ENCODE results near the gene GRIN2A.

GRIN2A gene

DNA sequence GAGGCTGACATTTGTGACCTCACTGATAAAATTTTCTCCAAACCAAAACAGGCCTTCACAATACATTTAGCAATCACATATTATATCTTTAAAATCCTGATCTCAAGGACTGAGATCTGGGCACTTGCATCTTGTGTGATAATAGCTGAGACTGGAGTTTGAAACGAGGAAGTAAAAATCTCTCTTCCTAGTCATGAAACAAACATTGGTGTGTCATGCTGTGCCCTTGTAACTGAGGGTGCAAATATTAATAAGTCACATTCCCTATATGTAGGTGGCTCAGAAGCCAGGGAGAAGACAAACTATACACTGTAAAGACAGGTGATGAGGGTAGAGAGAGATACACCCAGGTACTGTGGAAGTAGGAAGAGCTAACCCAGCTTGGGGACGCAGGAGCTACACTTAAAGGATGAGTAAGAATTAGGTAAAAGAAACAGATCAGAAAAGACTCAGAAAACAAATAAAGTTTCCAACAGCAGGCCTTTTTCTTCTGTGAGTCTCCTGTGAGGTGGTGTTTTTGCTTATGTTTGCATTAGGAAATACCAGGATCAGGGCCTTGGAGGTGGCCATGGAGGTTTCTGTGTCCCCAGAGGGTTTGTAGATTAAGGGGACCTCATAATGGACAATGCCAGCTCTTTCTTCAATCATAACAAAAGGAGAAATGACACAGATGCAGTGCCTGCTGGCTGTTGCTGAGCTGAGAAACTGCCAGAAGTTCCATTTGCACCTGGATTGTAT, 335.7 kb downstream of the GRIN2A start:
- no peak for DNase-seq

DNA sequence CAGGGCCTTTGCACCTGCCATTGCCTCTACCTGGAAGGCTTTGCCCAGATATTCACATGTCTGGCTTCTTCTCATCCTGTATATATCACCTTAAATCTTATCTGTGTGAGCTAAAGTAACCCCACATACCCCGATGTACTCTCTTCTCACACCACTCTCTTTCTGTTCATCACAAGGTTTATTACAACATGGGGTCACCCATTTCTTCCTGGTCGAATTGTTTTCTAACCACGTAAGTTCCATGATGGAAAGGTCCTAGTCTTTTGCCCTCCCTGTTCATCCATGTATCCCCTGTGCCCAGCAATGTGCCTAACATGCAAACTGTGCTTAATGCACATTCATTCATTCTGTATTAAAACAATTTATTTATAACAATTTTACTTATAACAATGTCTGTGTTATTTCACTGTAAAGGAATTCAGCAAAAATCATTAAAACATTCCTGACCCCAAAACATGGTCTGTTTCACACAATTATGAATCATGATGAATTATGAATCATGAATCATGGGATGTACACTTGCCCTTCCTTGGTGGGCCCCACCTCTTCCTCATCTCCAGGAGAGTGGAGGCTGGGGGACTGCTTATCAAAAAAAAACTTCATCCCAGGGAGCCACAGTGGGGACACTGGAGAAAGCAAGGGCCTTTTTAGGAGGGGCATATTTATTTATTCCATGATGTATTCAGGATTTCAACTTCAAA, 336.4 kb downstream of the GRIN2A start:
- DNase-seq: no peak

DNA sequence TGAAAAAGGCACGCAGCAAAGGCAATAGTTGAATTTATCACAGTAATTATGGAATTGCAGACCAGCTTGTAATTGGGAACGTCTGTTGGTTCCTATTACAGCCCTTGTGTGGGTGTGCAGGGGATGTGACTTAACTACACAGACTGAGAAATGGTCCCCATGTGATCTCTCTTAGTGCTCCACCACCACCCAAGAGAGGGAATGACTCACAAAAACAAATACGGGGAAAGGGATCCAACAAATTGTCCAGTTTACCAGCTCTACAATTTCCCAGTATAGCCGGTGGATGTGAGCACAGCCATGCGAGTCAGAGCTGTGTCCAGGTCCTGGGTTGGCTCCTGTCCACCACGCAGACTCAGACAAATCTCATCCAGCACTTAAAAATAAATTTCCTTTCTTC, 337.9 kb downstream of the GRIN2A start:
- no peak for DNase-seq

- DNase-seq: no peak
These were observed 338.7 kb downstream of the GRIN2A start for GRCh38 chr16:9843424-9844018.

DNA sequence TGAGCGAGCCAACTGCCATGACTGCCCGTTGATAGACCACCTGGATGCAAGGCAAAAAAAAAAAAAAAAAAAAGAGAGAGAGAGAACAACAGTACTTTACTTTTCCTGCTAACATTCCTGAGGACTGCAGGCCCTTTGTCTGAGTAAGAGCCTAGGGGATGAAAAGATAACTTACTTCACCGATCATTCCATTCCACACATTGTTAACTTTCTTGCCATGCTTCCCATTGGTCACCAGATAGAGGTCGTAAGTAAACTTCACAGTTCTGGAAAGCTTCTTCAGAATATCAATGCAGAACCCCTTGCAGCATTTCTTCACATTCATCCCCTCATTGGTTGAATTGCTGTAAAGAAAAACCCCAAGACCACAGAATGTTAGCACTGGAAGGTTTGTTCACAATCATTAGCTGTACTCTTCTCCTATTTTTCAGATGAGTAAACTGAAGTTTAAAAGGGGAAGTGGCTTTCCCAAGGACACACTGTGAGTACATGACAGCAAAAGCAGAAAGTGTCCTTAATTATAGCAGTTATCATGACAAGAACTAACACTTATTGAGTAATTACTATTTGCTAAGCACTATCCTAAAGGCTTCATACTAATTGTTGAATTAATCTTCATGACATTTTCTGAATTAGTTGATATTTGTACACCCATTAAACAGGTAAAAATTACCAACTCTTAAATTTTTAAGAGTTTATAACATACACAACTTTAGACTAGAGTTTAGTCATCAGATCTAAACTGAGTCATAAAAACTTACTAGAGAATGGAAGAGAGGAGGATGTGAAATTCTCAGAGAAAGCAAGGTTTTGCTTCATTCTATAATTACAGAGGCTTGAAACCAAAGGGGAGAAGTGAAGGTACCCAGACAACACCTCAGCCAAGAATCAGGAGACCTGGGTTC, 341.2 kb downstream of the GRIN2A start:
- DNase-seq: no peak

DNA sequence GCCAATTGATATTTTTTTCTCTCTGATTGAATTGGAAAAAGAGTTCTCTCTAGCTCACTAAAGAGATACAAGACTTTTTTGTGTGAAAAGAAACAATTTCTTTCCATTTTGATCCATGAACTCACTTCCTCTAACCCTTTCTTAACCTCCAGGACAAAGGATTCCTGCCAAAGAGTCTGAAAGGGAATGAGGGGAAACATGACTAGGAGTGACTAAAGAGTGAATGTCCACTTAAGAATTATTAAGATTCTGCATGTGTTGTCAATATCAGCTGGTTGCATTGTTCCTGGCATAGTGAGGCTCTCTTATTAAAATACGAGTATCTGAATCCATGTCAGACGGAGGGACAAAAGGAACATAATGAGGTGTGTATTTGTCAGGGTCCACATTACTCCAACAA, 344.7 kb downstream of the GRIN2A start:
- DNase-seq: no peak

DNA sequence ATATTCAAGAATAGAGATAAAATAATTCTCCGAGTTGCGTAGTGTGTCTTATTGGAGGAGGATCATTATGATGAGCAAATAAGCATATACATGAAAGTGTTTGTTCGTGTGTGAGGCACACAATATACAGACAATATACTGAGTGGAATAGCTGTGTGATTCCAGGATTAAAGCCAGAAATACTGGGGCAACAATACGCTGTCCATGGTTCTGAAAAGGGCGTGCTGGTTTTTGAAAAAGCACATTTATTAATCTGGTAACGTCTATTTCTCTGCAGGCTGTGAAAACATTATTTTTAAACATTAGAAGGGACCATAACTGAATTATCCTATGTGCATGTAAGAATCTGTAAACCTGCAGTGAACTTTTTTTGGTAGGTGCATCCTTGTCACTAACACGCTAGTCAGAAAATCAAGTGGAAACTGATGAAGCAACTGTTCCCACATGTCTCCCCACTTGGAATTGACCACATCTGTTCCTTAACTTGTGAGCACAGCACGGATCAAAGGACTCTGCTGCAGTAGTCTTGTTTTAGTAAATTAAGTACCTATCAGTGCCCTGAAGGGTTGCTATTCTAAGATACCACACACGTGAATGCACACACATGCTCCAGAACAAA, 346.0 kb downstream of the GRIN2A start:
- DNase-seq: no peak

- DNase-seq: no peak
These were observed 355.0 kb downstream of the GRIN2A start for GRCh38 chr16:9827062-9827752.

DNA sequence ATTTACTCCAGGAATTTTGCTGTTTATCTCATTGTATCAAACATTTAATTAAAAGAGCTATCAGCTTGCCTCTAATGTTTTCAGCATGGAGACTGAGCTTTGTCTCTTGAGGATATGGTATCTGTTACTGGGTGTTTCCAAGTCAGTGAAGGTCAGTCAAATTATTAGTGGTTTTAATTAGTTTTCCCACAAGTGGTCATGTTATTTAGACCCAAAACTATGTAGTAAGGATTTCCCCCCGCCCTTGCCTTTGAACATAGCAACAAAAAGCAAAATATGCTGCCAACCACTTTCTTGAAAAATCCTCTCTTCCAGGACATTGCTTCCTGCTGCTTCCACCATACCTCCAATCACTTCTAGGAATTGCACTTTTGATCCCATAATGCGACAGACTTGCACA, 355.6 kb downstream of the GRIN2A start:
- DNase-seq: no peak

- no peak for DNase-seq
These were observed 357.8 kb downstream of the GRIN2A start for GRCh38 chr16:9824200-9825068.

- DNase-seq: no peak
These were observed 358.7 kb downstream of the GRIN2A start for GRCh38 chr16:9823510-9823909.

DNA sequence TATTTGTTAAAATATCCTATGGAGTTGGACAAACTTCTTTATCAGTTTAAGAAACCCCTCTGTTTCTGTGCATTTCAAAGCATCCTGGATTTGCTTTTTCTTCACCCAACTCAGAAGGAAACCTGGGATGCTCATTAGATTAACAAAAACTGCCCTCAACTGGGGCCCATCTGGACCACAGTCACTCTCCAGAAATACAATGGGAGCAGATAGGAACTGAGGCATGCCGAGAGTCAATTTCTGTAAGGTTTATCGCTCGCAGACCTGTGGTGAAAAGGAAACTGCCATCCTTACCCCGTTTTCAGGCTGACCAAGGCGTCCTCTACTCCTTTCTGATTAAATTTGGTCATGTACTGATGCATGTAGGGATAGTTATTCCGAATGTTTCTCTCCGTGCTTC, 360.3 kb downstream of the GRIN2A start:
- DNase-seq: no peak

DNA sequence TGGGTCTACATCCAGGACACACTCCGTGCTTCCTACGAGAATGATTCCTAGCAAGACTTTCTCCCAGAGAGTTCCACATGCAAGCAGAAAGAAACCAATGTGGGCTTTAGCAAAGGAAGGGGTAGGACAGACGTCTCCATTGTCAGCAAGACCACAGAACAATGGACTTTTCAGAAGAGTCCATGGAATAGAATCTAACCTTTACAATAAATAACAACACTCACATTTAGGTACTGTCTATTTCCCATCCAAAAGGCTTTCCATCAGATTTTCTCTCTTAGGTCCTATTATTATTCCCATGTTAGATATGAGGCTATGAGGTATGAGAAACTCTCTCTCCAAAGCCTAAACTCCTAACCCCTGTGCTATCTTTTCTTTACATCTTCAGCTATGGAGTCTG, 360.9 kb downstream of the GRIN2A start:
- DNase-seq: no peak

DNA sequence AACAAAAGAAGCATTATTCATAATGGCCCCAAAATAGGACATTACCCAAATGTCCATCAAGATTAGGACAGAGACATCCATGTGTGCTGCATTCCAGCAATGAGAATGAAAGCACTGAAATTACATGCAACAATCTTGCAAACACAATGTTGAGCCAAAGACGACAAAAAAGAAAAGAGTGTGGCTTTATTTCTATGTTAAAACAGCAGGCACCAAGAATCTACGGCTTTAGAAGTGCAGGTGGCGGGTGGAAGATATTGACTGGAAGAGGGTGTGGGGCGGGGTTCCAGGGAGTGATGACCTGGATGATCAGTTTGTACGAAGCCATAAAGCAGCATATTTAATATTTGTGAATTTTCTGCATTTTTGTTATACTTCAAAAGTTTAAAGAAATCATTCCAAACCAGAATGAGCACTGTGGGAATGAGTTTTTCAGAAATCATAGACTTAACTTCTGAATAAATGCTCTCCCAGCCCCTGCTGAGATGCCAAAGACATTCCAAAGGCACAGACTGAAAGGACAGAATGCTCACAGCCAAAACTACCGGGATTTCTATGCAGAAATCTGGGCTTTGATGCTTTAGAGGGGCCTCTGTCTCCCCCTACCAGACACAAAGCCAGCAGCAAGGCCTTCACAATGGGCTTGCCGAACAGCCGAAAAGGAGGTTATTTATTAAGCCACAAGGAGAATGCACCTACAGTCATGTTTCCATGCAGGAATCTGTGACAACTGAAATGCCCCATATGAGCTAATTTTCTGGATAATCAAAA, 361.6 kb downstream of the GRIN2A start:
- no peak for DNase-seq

GRCh38 chr16:9818702-9819101, 363.5 kb downstream of the GRIN2A start:
- DNase-seq: no peak

DNA sequence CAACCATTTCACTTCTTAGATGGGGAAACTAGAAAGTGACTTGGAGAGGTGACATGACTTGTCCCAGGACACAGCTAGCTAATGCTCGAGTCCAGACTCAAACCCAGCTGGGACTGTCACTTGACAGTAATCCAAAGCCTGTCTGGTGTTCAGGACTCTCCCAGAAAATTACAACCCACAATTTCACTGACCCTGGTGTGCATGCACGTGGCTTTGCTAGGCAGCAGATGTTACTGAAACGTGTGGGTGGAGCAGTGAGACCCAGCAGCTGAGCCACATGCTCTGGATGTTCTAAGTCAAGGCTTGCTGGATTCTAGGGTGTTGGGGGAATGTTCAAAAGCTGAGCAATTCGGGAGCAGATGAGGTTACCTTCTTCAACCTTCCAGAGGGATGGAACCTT, 364.6 kb downstream of the GRIN2A start:
- DNase-seq: no peak

GRCh38 chr16:9816644-9817043, 365.6 kb downstream of the GRIN2A start:
- no peak for DNase-seq

GRCh38 chr16:9813665-9814064, 368.6 kb downstream of the GRIN2A start:
- DNase-seq: no peak

DNA sequence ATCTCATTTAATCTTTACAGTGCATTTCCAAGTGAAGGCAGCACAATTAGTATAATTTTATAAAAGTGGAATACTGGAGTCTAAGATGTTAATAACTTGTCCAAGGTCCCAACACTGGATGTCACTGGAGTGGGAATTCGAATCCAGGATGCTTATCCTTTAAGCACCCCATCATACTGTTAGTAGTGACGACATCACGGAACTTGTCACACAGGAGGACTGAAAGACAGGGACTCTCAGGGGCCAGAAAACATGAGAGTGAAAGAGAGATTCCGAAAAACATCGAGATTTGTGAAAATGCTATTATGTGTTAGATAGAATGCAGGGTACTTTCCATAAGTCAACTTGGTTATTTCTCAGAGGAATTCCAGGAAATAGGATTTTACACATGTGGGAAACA, 374.0 kb downstream of the GRIN2A start:
- no peak for DNase-seq

DNA sequence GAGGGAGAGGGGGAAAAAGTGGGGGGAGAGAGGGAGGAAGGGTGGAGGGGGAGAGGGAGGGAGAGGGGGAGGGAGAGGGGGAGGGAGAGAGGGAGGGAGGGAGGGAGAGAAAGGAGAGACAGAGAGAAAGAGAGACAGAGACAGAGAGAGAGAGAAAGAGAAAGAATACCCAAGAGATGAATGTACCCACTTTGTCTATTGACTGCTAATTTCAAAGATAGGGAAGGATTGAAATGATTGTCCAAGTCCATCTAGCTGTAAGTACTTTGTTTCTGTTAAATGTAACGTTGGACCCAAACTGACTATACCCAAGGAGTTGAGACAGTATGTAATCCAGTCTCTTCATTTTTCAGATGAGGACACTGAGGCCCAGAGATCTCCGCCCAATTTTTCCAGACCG, 374.9 kb downstream of the GRIN2A start:
- DNase-seq: no peak
